Endodermal cell (in vitro differentiated cells): ENCODE data around the gene CAPZB. TPM values are rescaled to one million over a fixed set of nuclear protein-coding genes. Genes with fewer than 3 reads are reported as not detected.

Experiments used
- DNase-seq: peaks from one replicate; pipeline ENCODE4 v3.0.0-alpha.2; 2017
- H3K27ac ChIP-seq: 2 replicates; pipeline ENCODE4 v1.5.1; 2013; ENCODE audit warnings: mild to moderate bottlenecking, low read depth, low read length, moderate library complexity
- H3K27me3 ChIP-seq: 2 replicates; pipeline ENCODE4 v1.6.1; 2013; ENCODE audit warnings: mild to moderate bottlenecking, low read length, moderate library complexity; ENCODE audit not compliant: insufficient read depth, control insufficient read depth, poor library complexity, severe bottlenecking
- H3K36me3 ChIP-seq: 2 replicates; pipeline ENCODE4 v1.7.0; 2013; ENCODE audit warnings: mild to moderate bottlenecking, low read length, moderate library complexity; ENCODE audit not compliant: control insufficient read depth, insufficient read depth
- H3K4me1 ChIP-seq: one replicate; pipeline ENCODE4 v1.7.0; 2013; ENCODE audit warnings: low read length; ENCODE audit not compliant: control insufficient read depth, insufficient read depth
- H3K4me3 ChIP-seq: 2 replicates; pipeline ENCODE4 v1.5.1; 2013; ENCODE audit warnings: mild to moderate bottlenecking, low read length, moderate library complexity
- H3K9ac ChIP-seq: 2 replicates; pipeline ENCODE4 v1.6.1; 2013; ENCODE audit warnings: mild to moderate bottlenecking, low read length, moderate library complexity; ENCODE audit not compliant: poor library complexity, severe bottlenecking; ENCODE audit errors: extremely low read depth
- H3K9me3 ChIP-seq: 2 replicates; pipeline ENCODE4 v1.6.1; 2013; ENCODE audit warnings: mild to moderate bottlenecking, low read length, moderate library complexity; ENCODE audit not compliant: control insufficient read depth
- H3K27ac Mint-ChIP-seq: 2 replicates; pipeline ENCODE4 v1.8.0; 2020; ENCODE audit warnings: mixed read lengths
- H3K27me3 Mint-ChIP-seq: 2 replicates; pipeline ENCODE4 v1.8.0; 2021; ENCODE audit warnings: mild to moderate bottlenecking, mixed read lengths; ENCODE audit not compliant: insufficient read depth
- H3K36me3 Mint-ChIP-seq: 2 replicates; pipeline ENCODE4 v1.8.0; 2020; ENCODE audit warnings: low read depth, mixed read lengths
- H3K4me1 Mint-ChIP-seq: 2 replicates; pipeline ENCODE4 v1.8.0; 2020; ENCODE audit warnings: mixed read lengths
- H3K4me3 Mint-ChIP-seq: 2 replicates; pipeline ENCODE4 v1.8.0; 2020; ENCODE audit warnings: mild to moderate bottlenecking, moderate library complexity, mixed read lengths
- H3K9me3 Mint-ChIP-seq: 2 replicates; pipeline ENCODE4 v1.8.0; 2020; ENCODE audit warnings: mild to moderate bottlenecking, mixed read lengths
- WGBS, 2 experiments: methylation state at CpG; one replicate each; pipeline versions ENCODE4 v1.1.5 to v1.1.7; 2013; ENCODE audit warnings: missing lambda C conversion rate in 2 of 2, mixed read lengths in 1 of 2; ENCODE audit not compliant: insufficient coverage in 1 of 2, insufficient read length in 1 of 2; 5-methylcytosine and 5-hydroxymethylcytosine counted together
- total RNA-seq, 2 donors: library from RNA; stranded (reverse); fragmentation: NEBNext Ultra II Directional in 1 of 2; extraction: Animal tissue kit (Norgen Biotek cat#: 25700) in 1 of 2; gene quantifications; 2 replicates in 1 of 2; 3 replicates in 1 of 2; pipeline ENCODE4 v1.2.1, GENCODE V29; 2021
- TF ChIP-seq, protein P1 (sequence below): fragments of 200-600 bp; sonication (generic); conservative IDR thresholded peaks from 2 replicates; pipeline ENCODE4 v1.5.0; 2021; ENCODE audit warnings: antibody characterized with exemption, mild to moderate bottlenecking

CAPZB gene
- total RNA-seq, 2 donors from 2014 or later = 334 to 362 TPM

DNA sequence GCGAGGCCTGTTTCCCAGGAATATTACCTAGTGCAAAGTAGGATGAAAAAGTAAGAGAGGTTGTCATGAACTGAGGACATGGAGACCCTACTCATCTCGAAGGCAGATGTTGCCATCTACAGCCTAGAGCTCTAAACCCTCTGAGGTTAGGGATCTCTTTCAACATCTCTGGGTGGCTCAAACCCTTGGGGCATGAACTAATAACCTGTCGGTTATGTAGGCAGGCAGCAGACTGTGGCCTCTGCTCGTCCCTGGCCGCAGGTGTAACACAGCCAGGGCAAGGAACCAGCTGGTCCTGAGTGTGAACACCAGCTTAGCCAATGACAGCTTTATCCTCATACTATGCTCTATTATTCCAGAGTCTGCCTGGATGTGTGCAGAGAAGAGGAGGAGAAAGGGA is 13.2 kb downstream of the CAPZB start:
- no peak overlapping the region for H3K4me3 Mint-ChIP-seq
- peaks cover 29% of the 10 kb centered on the region for H3K4me1 Mint-ChIP-seq

GRCh38 chr1:19469004-19469403 is 16.3 kb downstream of the CAPZB start:
- DNase-seq = no peak
- no peak overlapping the region for H3K4me3 ChIP-seq

More for the DNA sequence above, 13.2 kb downstream of the CAPZB start:
- H3K4me1 ChIP-seq = peaks cover 13% of the 10 kb centered on the region
- no peak for DNase-seq
- TF ChIP-seq, protein P1, sequence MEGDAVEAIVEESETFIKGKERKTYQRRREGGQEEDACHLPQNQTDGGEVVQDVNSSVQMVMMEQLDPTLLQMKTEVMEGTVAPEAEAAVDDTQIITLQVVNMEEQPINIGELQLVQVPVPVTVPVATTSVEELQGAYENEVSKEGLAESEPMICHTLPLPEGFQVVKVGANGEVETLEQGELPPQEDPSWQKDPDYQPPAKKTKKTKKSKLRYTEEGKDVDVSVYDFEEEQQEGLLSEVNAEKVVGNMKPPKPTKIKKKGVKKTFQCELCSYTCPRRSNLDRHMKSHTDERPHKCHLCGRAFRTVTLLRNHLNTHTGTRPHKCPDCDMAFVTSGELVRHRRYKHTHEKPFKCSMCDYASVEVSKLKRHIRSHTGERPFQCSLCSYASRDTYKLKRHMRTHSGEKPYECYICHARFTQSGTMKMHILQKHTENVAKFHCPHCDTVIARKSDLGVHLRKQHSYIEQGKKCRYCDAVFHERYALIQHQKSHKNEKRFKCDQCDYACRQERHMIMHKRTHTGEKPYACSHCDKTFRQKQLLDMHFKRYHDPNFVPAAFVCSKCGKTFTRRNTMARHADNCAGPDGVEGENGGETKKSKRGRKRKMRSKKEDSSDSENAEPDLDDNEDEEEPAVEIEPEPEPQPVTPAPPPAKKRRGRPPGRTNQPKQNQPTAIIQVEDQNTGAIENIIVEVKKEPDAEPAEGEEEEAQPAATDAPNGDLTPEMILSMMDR = no peak
- Mint-ChIP-seq H3K36me3 (peaks cover 24% of the 10 kb centered on the region), H3K27ac (no peak overlapping the region), H3K9me3 (no peaks in the 10 kb centered on the region), H3K27me3 (no peaks in the 10 kb centered on the region)
- WGBS, 2 experiments = 87 to 96% methylated on average over 2 to 5 of the region's 5 CpGs
- H3K4me3 ChIP-seq = no peak overlapping the region
- no peaks in the 10 kb centered on the region for H3K9me3 ChIP-seq
- H3K36me3 ChIP-seq = peaks cover 63% of the 10 kb centered on the region
- H3K27me3 ChIP-seq = no peaks in the 10 kb centered on the region
- no peak overlapping the region for H3K27ac ChIP-seq
- H3K9ac ChIP-seq = no peak overlapping the region

GRCh38 chr1:19468397-19468956 is 16.9 kb downstream of the CAPZB start:
- H3K27me3 ChIP-seq = no peaks in the 10 kb centered on the region
- H3K9me3 Mint-ChIP-seq = no peaks in the 10 kb centered on the region
- H3K27me3 Mint-ChIP-seq = no peaks in the 10 kb centered on the region
- no peak overlapping the region for H3K4me3 Mint-ChIP-seq
- no peak overlapping the region for H3K27ac ChIP-seq
- DNase-seq = no peak
- TF ChIP-seq, protein P1 = no peak
- H3K9ac ChIP-seq = no peak overlapping the region
- H3K4me3 ChIP-seq = no peak overlapping the region
- peaks cover 37% of the 10 kb centered on the region for H3K4me1 Mint-ChIP-seq
- WGBS, 2 experiments = 89 to 90% methylated on average over 5 to 15 of the region's 15 CpGs
- peaks cover 59% of the 10 kb centered on the region for H3K36me3 ChIP-seq
- peaks cover 13% of the 10 kb centered on the region for H3K4me1 ChIP-seq
- no peaks in the 10 kb centered on the region for H3K9me3 ChIP-seq
- peaks cover 31% of the 10 kb centered on the region for H3K36me3 Mint-ChIP-seq
- peak overlapping the region; percentile 84 for H3K27ac Mint-ChIP-seq

More at GRCh38 chr1:19469004-19469403, 16.3 kb downstream of the CAPZB start:
- TF ChIP-seq, protein P1 = no peak
- no peak overlapping the region for H3K9ac ChIP-seq
- Mint-ChIP-seq H3K9me3 (no peaks in the 10 kb centered on the region), H3K27ac (peak overlapping the region; percentile 84), H3K27me3 (no peaks in the 10 kb centered on the region), H3K36me3 (peaks cover 31% of the 10 kb centered on the region), H3K4me1 (peaks cover 37% of the 10 kb centered on the region), H3K4me3 (no peak overlapping the region)
- peaks cover 61% of the 10 kb centered on the region for H3K36me3 ChIP-seq
- H3K9me3 ChIP-seq = no peaks in the 10 kb centered on the region
- 90 to 93% methylated on average over 4 to 7 of the region's 7 CpGs for WGBS, 2 experiments
- peaks cover 13% of the 10 kb centered on the region for H3K4me1 ChIP-seq
- H3K27ac ChIP-seq = no peak overlapping the region
- no peaks in the 10 kb centered on the region for H3K27me3 ChIP-seq
